ENCODE results near the gene HSPB1.

DNA sequence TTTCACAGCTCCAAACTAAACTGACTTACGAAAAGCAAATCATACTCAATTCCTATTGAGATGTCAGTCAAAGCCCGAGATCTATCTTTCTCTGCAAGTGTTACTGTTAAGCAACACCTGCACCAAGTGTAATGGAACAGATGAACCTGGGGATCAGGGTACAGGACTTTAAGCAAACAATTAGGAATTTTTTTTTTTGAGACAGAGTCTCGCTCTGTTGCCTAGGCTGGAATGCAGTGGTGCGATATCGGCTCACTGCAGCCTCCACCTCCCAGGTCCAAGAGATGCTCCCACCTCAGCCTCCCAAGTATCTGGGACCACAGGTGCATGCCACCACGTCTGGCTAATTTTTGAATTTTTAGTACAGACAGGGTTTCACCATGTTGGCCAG is 41.5 kb downstream of the HSPB1 start:
- no peak for TF ChIP-seq NANOG (IDR thresholded peaks at IDR 0.05; ENCODE audit: borderline replicate concordance)
- TF ChIP-seq, protein P1, sequence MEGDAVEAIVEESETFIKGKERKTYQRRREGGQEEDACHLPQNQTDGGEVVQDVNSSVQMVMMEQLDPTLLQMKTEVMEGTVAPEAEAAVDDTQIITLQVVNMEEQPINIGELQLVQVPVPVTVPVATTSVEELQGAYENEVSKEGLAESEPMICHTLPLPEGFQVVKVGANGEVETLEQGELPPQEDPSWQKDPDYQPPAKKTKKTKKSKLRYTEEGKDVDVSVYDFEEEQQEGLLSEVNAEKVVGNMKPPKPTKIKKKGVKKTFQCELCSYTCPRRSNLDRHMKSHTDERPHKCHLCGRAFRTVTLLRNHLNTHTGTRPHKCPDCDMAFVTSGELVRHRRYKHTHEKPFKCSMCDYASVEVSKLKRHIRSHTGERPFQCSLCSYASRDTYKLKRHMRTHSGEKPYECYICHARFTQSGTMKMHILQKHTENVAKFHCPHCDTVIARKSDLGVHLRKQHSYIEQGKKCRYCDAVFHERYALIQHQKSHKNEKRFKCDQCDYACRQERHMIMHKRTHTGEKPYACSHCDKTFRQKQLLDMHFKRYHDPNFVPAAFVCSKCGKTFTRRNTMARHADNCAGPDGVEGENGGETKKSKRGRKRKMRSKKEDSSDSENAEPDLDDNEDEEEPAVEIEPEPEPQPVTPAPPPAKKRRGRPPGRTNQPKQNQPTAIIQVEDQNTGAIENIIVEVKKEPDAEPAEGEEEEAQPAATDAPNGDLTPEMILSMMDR (conservative IDR thresholded peaks at IDR 0.05; ENCODE audit: low read depth in 2 of 2): no peak
- TF ChIP-seq EZH2 (IDR thresholded peaks at IDR 0.05; ENCODE audit: low read depth, unreplicated experiment): no peak
- TF ChIP-seq POLR2AphosphoS5 (IDR thresholded peaks at IDR 0.05; ENCODE audit: low read depth): no peak
- no peak for TF ChIP-seq EZH2phosphoT487 (IDR thresholded peaks at IDR 0.05; ENCODE audit: unreplicated experiment)
- TF ChIP-seq, protein P2, sequence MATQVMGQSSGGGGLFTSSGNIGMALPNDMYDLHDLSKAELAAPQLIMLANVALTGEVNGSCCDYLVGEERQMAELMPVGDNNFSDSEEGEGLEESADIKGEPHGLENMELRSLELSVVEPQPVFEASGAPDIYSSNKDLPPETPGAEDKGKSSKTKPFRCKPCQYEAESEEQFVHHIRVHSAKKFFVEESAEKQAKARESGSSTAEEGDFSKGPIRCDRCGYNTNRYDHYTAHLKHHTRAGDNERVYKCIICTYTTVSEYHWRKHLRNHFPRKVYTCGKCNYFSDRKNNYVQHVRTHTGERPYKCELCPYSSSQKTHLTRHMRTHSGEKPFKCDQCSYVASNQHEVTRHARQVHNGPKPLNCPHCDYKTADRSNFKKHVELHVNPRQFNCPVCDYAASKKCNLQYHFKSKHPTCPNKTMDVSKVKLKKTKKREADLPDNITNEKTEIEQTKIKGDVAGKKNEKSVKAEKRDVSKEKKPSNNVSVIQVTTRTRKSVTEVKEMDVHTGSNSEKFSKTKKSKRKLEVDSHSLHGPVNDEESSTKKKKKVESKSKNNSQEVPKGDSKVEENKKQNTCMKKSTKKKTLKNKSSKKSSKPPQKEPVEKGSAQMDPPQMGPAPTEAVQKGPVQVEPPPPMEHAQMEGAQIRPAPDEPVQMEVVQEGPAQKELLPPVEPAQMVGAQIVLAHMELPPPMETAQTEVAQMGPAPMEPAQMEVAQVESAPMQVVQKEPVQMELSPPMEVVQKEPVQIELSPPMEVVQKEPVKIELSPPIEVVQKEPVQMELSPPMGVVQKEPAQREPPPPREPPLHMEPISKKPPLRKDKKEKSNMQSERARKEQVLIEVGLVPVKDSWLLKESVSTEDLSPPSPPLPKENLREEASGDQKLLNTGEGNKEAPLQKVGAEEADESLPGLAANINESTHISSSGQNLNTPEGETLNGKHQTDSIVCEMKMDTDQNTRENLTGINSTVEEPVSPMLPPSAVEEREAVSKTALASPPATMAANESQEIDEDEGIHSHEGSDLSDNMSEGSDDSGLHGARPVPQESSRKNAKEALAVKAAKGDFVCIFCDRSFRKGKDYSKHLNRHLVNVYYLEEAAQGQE (IDR thresholded peaks at IDR 0.05; ENCODE audit: unreplicated experiment): no peak
- no peak for TF ChIP-seq ZNF331 (CRISPR knock-in tag; IDR thresholded peaks at IDR 0.05; ENCODE audit: low read depth)
- no peak for TF ChIP-seq JUNB (IDR thresholded peaks at IDR 0.05; ENCODE audit: unreplicated experiment)
- TF ChIP-seq ZNF114 (CRISPR knock-in tag; IDR thresholded peaks at IDR 0.05): no peak
- no peak for TF ChIP-seq CREB1 (CRISPR knock-in tag; IDR thresholded peaks at IDR 0.05; ENCODE audit: low read depth)
- TF ChIP-seq, protein P3, sequence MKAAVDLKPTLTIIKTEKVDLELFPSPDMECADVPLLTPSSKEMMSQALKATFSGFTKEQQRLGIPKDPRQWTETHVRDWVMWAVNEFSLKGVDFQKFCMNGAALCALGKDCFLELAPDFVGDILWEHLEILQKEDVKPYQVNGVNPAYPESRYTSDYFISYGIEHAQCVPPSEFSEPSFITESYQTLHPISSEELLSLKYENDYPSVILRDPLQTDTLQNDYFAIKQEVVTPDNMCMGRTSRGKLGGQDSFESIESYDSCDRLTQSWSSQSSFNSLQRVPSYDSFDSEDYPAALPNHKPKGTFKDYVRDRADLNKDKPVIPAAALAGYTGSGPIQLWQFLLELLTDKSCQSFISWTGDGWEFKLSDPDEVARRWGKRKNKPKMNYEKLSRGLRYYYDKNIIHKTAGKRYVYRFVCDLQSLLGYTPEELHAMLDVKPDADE (IDR thresholded peaks at IDR 0.05): no peak
